PFSK-1 (cell line): ENCODE data around the gene SPEG.

Source experiments
- FOXP2 ChIP-seq: optimal IDR thresholded peaks from 2 replicates; pipeline ENCODE3; 2011; ENCODE audit warnings: borderline replicate concordance, control low read depth, inconsistent platforms; ENCODE audit not compliant: insufficient read depth; ENCODE audit errors: extremely low read length, extremely low read depth
- POLR2AphosphoS5 ChIP-seq: IDR thresholded peaks from 2 replicates; pipeline ENCODE4 v1.6.1; 2012; ENCODE audit warnings: low read depth, mild to moderate bottlenecking, control low read depth, low read length, moderate library complexity
- SIN3A ChIP-seq: IDR thresholded peaks from 2 replicates; pipeline ENCODE4 v1.6.1; 2012; ENCODE audit warnings: mild to moderate bottlenecking, low read length, moderate library complexity, borderline replicate concordance; ENCODE audit not compliant: insufficient read depth
- TAF1 ChIP-seq: IDR thresholded peaks from 2 replicates; pipeline ENCODE4 v1.6.1; 2012; ENCODE audit warnings: low read length, control low read depth, borderline replicate concordance; ENCODE audit not compliant: insufficient read depth
- TF ChIP-seq, protein P1 (sequence below), 2 experiments: IDR thresholded peaks; 2 replicates each; pipeline versions ENCODE4 v1.6.1 to v1.8.0; 2011 to 2012; ENCODE audit warnings: low read depth in 2 of 2, low read length in 2 of 2, control low read depth in 1 of 2, inconsistent platforms in 1 of 2, mild to moderate bottlenecking in 1 of 2, moderate library complexity in 1 of 2; ENCODE audit not compliant: insufficient read depth in 1 of 2

DNA sequence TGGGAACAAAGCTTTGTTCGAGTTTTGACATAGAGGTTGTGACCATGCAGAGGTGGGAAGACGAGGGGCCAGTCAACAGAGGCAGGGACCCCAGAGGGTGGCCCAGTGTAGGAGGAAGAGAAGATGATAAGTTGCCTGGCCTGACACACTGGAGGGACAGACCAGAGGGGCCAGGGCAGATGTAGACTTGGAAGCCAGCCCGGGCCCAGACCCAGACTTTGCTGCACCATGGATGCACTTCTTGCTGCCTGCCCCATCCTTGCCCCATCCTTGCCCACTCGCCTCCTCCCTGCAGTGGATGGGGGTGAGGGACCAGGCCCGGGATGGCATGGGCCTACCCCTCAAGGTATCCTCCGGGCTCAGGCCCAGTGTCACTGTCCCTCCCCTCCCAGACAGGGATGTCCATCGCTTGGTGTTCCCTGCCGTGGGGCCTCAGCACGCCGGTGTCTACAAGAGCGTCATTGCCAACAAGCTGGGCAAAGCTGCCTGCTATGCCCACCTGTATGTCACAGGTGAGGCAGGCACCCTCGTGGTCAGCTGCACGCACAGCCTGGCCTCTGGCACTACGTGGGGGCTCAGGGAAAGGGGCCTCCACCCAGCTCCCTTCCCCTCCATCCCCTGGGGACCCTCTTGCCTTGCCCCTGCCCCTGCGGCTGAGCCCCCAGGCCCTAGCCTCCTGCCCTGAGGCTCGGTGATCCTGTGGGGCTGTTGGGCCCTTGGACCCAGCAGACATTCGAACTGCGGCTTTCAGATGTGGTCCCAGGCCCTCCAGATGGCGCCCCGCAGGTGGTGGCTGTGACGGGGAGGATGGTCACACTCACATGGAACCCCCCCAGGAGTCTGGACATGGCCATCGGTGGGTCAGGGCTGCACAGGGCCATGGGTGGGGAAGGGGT is 37.1 kb downstream of the SPEG start:
- TF ChIP-seq SIN3A (no peak), POLR2AphosphoS5 (no peak), TAF1 (no peak), FOXP2 (no peak)
- TF ChIP-seq, protein P1, sequence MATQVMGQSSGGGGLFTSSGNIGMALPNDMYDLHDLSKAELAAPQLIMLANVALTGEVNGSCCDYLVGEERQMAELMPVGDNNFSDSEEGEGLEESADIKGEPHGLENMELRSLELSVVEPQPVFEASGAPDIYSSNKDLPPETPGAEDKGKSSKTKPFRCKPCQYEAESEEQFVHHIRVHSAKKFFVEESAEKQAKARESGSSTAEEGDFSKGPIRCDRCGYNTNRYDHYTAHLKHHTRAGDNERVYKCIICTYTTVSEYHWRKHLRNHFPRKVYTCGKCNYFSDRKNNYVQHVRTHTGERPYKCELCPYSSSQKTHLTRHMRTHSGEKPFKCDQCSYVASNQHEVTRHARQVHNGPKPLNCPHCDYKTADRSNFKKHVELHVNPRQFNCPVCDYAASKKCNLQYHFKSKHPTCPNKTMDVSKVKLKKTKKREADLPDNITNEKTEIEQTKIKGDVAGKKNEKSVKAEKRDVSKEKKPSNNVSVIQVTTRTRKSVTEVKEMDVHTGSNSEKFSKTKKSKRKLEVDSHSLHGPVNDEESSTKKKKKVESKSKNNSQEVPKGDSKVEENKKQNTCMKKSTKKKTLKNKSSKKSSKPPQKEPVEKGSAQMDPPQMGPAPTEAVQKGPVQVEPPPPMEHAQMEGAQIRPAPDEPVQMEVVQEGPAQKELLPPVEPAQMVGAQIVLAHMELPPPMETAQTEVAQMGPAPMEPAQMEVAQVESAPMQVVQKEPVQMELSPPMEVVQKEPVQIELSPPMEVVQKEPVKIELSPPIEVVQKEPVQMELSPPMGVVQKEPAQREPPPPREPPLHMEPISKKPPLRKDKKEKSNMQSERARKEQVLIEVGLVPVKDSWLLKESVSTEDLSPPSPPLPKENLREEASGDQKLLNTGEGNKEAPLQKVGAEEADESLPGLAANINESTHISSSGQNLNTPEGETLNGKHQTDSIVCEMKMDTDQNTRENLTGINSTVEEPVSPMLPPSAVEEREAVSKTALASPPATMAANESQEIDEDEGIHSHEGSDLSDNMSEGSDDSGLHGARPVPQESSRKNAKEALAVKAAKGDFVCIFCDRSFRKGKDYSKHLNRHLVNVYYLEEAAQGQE (IDR thresholded peaks at IDR 0.05; ENCODE audit: insufficient read depth in 1 of 2, low read depth in 2 of 2, low read length in 2 of 2), result no peak
